GM21576 (cell line): Measurements from ENCODE around the gene CERKL.

ENCODE experiments used
- ATAC-seq: cut with Tn5 transposase; IDR thresholded peaks from one replicate; pipeline ENCODE4 v1.9.1; 2021; ENCODE audit warnings: mild to moderate bottlenecking, moderate library complexity; ENCODE audit not compliant: unreplicated experiment

The CERKL gene

DNA sequence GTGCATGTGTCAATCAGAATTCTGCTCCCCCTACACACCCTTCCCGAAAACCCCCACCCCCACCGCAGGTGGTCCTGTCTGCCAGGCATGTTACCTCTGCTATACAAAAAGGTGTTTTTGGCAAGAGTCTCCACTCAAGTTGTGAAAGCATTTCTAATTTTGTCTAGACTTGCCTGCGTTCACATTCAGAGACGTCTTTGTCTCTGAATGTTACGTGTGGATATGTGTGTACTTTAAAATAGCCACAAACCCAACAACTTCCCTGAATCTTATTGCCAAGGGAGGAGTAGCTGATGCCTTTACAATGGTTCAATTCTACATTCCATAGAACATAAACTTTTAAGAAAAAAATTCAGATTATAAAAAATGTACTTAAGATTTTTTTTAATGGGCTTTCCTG, 133.1 kb downstream of the CERKL start:
- no peak for ATAC-seq

DNA sequence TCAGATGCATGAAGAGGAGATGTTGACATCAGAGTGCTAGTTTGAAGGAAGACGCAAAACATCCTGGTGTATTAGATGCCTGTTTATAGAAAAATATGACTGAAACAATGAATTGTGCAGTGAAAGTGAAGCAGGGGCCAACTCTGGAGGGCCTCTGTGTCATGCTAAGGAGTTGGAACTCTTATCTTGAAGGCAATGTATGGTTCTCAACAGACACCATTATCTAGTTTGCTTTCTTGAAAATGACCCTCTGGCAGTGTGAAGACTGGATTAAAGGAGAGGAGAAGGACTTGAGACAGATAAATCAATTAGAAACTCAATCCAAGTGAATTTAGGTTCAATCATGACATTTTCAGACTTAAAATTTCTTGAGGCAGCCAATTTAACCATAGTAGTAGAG, 136.7 kb downstream of the CERKL start:
- ATAC-seq = no peak

GRCh38 chr2:181517685-181518301, 139.1 kb downstream of the CERKL start:
- ATAC-seq = no peak

GRCh38 chr2:181516992-181517391, 139.9 kb downstream of the CERKL start:
- ATAC-seq = no peak

GRCh38 chr2:181515719-181516118, 141.2 kb downstream of the CERKL start:
- ATAC-seq = no peak

DNA sequence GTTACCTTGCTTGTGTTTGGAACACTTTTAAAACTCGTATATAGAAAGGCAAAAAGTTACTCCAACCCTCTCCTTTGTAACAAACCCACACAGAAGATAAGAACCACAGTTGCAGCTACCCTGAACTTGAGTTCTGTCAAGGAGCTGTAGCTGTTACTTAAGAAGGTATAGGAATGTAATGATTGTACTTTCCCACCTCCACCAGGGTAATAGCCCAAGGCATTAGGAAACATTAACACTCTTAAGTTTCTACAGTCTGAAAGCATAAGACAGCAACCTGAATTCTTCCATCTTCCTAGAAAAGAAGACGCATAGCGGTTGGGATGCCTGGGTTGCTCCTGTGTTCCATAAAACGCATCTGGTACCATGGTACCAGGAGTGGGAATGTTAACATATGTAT, 156.7 kb downstream of the CERKL start:
- ATAC-seq = no peak

DNA sequence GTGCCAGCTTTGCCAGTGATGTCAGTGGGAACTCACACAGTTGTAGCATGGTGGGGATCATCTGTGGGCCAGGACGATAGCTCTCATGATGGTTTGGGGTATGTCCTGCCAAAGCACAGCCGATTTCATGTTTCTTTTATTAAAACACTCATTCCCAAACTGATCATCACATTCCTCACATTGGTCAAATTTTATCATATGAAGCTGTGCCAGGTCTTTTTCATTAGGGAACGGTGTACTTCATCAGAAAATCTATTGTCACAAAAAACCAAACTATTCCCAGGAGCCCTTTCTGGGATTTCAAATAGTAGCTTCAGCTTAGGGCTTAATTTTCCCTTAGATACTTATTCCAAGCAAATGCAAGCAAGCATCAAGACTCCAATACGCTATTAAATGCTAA, 157.7 kb downstream of the CERKL start:
- no peak for ATAC-seq
